Heart left ventricle (tissue), 13 donors: ENCODE measurements around the gene SLC30A9.

Experiments
- POLR2A ChIP-seq, 2 donors: fragments of 450-650 bp; IDR thresholded peaks; one replicate each; pipeline ENCODE4 v1.6.1; 2017; ENCODE audit warnings: antibody characterized with exemption in 2 of 2, mild to moderate bottlenecking in 2 of 2, moderate library complexity in 2 of 2
- TF ChIP-seq, protein P1 (sequence below), 12 donors: fragments of 200-600 bp; sonication (generic) in 4 of 12; IDR thresholded peaks; one replicate each; pipeline versions ENCODE4 v1.5.0 to v1.8.0; 2018 to 2022; ENCODE audit warnings: antibody characterized with exemption in 12 of 12, mild to moderate bottlenecking in 5 of 12
- donor health status: ischemic (EF 13 %, LVEDD 7.1; RV severe dilation, severe dysfunction).
- donor health status: DM: no; HTN: yes; CAD: no.
- donor health status: DM: no; HTN: no; CAD: no.
- donor health status: ischemic (EF 25% LVEDD 6.9; RV normal size, moderate dysfunction).
- donor health status: ischemic (EF 25% LVEDD 5.7; RV mildly dilated, moderate dysfunction).
- donor health status: ischemic (EF 35%, LVEDD 5.7; RV mildly dilated, moderate dysfunction).
- donor health status: nonischemic (EF 11% LVEDD 7.7; RV severe dilation, severe dysfunction).
- donor health status: DM: yes; HTN: yes; CAD: no.
- donor health status: PGD.
- donor health status: ischemic (EF 29% LVEDD 5.4; RV normal size, mild dysfunction).
- donor health status: nonischemic (EF 23%, LVEDD 6.1; RV moderate dilation, normal function).

DNA sequence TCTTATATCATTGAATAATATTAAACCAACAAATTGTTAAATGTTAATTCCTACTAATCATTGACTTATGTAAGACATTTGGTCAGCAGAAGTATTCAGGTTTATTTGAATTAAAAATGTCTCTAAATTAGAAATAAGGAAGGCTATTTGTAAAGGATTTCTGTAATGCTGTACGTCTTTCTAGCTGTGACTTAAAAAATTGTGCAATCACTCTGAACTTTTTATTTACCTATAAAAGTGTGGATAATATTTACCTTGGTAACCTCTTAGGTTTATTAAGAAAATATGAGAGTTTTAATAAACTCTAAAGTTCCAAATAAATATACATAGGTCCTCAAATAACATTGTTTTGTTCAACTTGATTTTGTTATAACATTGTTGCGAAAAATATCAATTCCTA is 76.9 kb downstream of the SLC30A9 start:
- TF ChIP-seq, protein P1, sequence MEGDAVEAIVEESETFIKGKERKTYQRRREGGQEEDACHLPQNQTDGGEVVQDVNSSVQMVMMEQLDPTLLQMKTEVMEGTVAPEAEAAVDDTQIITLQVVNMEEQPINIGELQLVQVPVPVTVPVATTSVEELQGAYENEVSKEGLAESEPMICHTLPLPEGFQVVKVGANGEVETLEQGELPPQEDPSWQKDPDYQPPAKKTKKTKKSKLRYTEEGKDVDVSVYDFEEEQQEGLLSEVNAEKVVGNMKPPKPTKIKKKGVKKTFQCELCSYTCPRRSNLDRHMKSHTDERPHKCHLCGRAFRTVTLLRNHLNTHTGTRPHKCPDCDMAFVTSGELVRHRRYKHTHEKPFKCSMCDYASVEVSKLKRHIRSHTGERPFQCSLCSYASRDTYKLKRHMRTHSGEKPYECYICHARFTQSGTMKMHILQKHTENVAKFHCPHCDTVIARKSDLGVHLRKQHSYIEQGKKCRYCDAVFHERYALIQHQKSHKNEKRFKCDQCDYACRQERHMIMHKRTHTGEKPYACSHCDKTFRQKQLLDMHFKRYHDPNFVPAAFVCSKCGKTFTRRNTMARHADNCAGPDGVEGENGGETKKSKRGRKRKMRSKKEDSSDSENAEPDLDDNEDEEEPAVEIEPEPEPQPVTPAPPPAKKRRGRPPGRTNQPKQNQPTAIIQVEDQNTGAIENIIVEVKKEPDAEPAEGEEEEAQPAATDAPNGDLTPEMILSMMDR (IDR thresholded peaks at IDR 0.05), result no peak
- no peak for TF ChIP-seq POLR2A (IDR thresholded peaks at IDR 0.05)
